Neural cell (in vitro differentiated cells): ENCODE results near the gene SNX32. TPM values are rescaled to one million over a fixed set of nuclear protein-coding genes. Genes with fewer than 3 reads are reported as not detected.

Source experiments
- polyA plus RNA-seq: library from polyadenylated mRNA; depleted of rRNA; stranded (reverse); fragments of >200 nt; gene quantifications from 2 replicates; pipeline ENCODE4 v1.2.3, GENCODE V29; 2014

SNX32 gene
- polyA plus RNA-seq, 1 donor from 2014 or later = 16.0 TPM

Other genes with a start within 250 kb of the SNX32 start
- gene KCNK7, start 238.2 kb upstream of the SNX32 start, polyA plus RNA-seq = 1.1 TPM in 1 of 2 replicates, not detected in the other
- 3.9 and 6.6 TPM in 2 replicates for gene MAP3K11, start 219.7 kb upstream of the SNX32 start, polyA plus RNA-seq
- 7.8 and 8.1 TPM in 2 replicates for gene PCNX3, start 218.2 kb upstream of the SNX32 start, polyA plus RNA-seq
- 0.16 and 6.5 TPM in 2 replicates for gene SIPA1, start 195.9 kb upstream of the SNX32 start, polyA plus RNA-seq
- 19.3 and 19.5 TPM in 2 replicates for gene RELA, start 171.0 kb upstream of the SNX32 start, polyA plus RNA-seq
- 102 and 109 TPM in 2 replicates for gene KAT5, start 121.7 kb upstream of the SNX32 start, polyA plus RNA-seq
- 38.4 and 43.8 TPM in 2 replicates for gene RNASEH2C, start 113.2 kb upstream of the SNX32 start, polyA plus RNA-seq
- gene AP5B1, start 53.0 kb upstream of the SNX32 start, polyA plus RNA-seq = 0.52 and 1.3 TPM in 2 replicates
- gene OVOL1, start 46.9 kb upstream of the SNX32 start, polyA plus RNA-seq = not detected in 2 replicates
- 1,633 and 1,984 TPM in 2 replicates for gene CFL1, start 24.2 kb downstream of the SNX32 start, polyA plus RNA-seq
- gene MUS81, start 26.5 kb downstream of the SNX32 start, polyA plus RNA-seq = 183 and 211 TPM in 2 replicates
- 0.50 and 0.67 TPM in 2 replicates for gene EFEMP2, start 38.8 kb downstream of the SNX32 start, polyA plus RNA-seq
- not detected in 2 replicates for gene CTSW, start 45.9 kb downstream of the SNX32 start, polyA plus RNA-seq
- gene FIBP, start 54.5 kb downstream of the SNX32 start, polyA plus RNA-seq = 248 and 284 TPM in 2 replicates
- gene CCDC85B, start 56.7 kb downstream of the SNX32 start, polyA plus RNA-seq = 28.5 TPM in 2 replicates
- 0.68 TPM in 1 of 2 replicates, not detected in the other for gene FOSL1, start 66.4 kb downstream of the SNX32 start, polyA plus RNA-seq
- 13.3 and 20.4 TPM in 2 replicates for gene C11orf68, start 85.1 kb downstream of the SNX32 start, polyA plus RNA-seq
- 242 and 259 TPM in 2 replicates for gene DRAP1, start 85.5 kb downstream of the SNX32 start, polyA plus RNA-seq
- 0.34 and 0.53 TPM in 2 replicates for gene TSGA10IP, start 111.5 kb downstream of the SNX32 start, polyA plus RNA-seq
- gene SART1, start 127.8 kb downstream of the SNX32 start, polyA plus RNA-seq = 34.9 and 38.4 TPM in 2 replicates
- 34.9 and 35.4 TPM in 2 replicates for gene EIF1AD, start 168.2 kb downstream of the SNX32 start, polyA plus RNA-seq
- 41.6 and 60.0 TPM in 2 replicates for gene BANF1, start 168.5 kb downstream of the SNX32 start, polyA plus RNA-seq
- not detected in 2 replicates for gene CST6, start 178.0 kb downstream of the SNX32 start, polyA plus RNA-seq
- not detected in 2 replicates for gene CATSPER1, start 192.5 kb downstream of the SNX32 start, polyA plus RNA-seq
- gene GAL3ST3, start 215.2 kb downstream of the SNX32 start, polyA plus RNA-seq = 16.7 and 17.2 TPM in 2 replicates
- 121 and 145 TPM in 2 replicates for gene SF3B2, start 218.4 kb downstream of the SNX32 start, polyA plus RNA-seq
- gene PACS1, start 236.3 kb downstream of the SNX32 start, polyA plus RNA-seq = 12.1 and 14.4 TPM in 2 replicates